Dermis blood vessel endothelial cell (primary cell): ENCODE data around the gene ZC3HAV1L. TPM values are rescaled to one million over a fixed set of nuclear protein-coding genes. Genes with fewer than 3 reads are reported as not detected.
A peak's percentile ranks its signal among the peaks of the same experiment; 100 is the strongest.
"Not testable (repeated sequence)": the region's sequence is repeated elsewhere in the genome, so short reads cannot be mapped to it uniquely, and the experiment has no call there.

Experiments
- DNase-seq: peaks from one replicate; pipeline ENCODE4 v3.0.0; 2010
- total RNA-seq: library from RNA; depleted of rRNA; stranded (reverse); fragments of >200 nt; gene quantifications from 2 replicates; pipeline ENCODE4 v1.2.3, GENCODE V29; 2014

ZC3HAV1L gene
- total RNA-seq, 1 donor from 2014 or later, result 20.8 TPM

GRCh38 chr7:139011373-139011772 is 24.5 kb downstream of the ZC3HAV1L start:
- DNase-seq, result no peak

- no peak for DNase-seq
These were observed 31.3 kb downstream of the ZC3HAV1L start for GRCh38 chr7:139004321-139005090.

- DNase-seq, result no peak
These were observed 36.4 kb downstream of the ZC3HAV1L start for GRCh38 chr7:138999414-138999813.

- no peak for DNase-seq
These were observed 43.8 kb downstream of the ZC3HAV1L start for GRCh38 chr7:138992052-138992531.

GRCh38 chr7:138987686-138988085 is 48.2 kb downstream of the ZC3HAV1L start:
- DNase-seq, result no peak

GRCh38 chr7:138982204-138982623 is 53.6 kb downstream of the ZC3HAV1L start:
- peak; percentile 17 for DNase-seq

- peak; percentile 83 for DNase-seq
These were observed 54.3 kb downstream of the ZC3HAV1L start, which contains the start of gene KIAA1549 for GRCh38 chr7:138981332-138982203. KIAA1549 (minus strand) TSS chr7:138981389; CDS start chr7:138981269, 120 bp downstream.

GRCh38 chr7:138980563-138981291 is 55.1 kb downstream of the ZC3HAV1L start:
- DNase-seq, result peak; percentile 39

- DNase-seq, result peak; percentile 24
These were observed 55.8 kb downstream of the ZC3HAV1L start for GRCh38 chr7:138979988-138980562.

GRCh38 chr7:138979226-138979979 is 56.4 kb downstream of the ZC3HAV1L start:
- DNase-seq, result peak; percentile 44

- DNase-seq, result no peak
These were observed 57.2 kb downstream of the ZC3HAV1L start for GRCh38 chr7:138978541-138979184.

- not testable (repeated sequence) for DNase-seq
These were observed 59.7 kb downstream of the ZC3HAV1L start for GRCh38 chr7:138976161-138976560.

Other genes with a start within 250 kb of the ZC3HAV1L start
- gene TMEM213, start 238.0 kb downstream of the ZC3HAV1L start, total RNA-seq, result not detected in 2 replicates
- gene ATP6V0A4, start 237.8 kb downstream of the ZC3HAV1L start, total RNA-seq, result 0.05 TPM in 1 of 2 replicates, not detected in the other
- gene KIAA1549, start 54.7 kb downstream of the ZC3HAV1L start, total RNA-seq, result 2.6 and 3.3 TPM in 2 replicates
- gene ZC3HAV1, start 73.7 kb upstream of the ZC3HAV1L start, total RNA-seq, result 44.6 and 73.2 TPM in 2 replicates
- 7.1 and 8.0 TPM in 2 replicates for gene UBN2, start 195.2 kb upstream of the ZC3HAV1L start, total RNA-seq